H1 (cell line): ENCODE results near the gene FCER2. TPM values are rescaled to one million over a fixed set of nuclear protein-coding genes. Genes with fewer than 3 reads are reported as not detected.

Experiments used
- CTCF ChIA-PET: fragments of 300-600 bp; sonication (Branson Sonifier 250); formaldehyde crosslinking; loops from one replicate; lab custom pipeline; 2021; ENCODE audit not compliant: partially characterized antibody; lab: Charles Lee
- POLR2A ChIA-PET: fragments of 300-600 bp; sonication (Branson Sonifier 250); formaldehyde crosslinking; loops from one replicate; lab custom pipeline; 2021; ENCODE audit warnings: inconsistent platforms; ENCODE audit not compliant: partially characterized antibody; lab: Charles Lee
- DNase-seq, 2 experiments: peaks; one replicate each; pipeline versions ENCODE4 v3.0.0 to v3.0.0-alpha.2; 2010 to 2022; ENCODE audit warnings: low spot score in 2 of 2, low read depth in 1 of 2, mixed read lengths in 1 of 2
- FAIRE-seq: peaks from 2 replicates; lab custom pipeline; 2011; peaks lifted over from hg19 to GRCh38; lab: Jason Lieb, UNC
- H2AFZ ChIP-seq: 2 replicates; pipeline ENCODE4 v1.8.1; 2012; ENCODE audit warnings: low read length, inconsistent platforms
- H2AK5ac ChIP-seq: 2 replicates; pipeline ENCODE4 v1.6.1; 2013; ENCODE audit warnings: low read depth, low read length
- H2BK120ac ChIP-seq: replicated peaks from 2 replicates; pipeline ENCODE3; 2013; ENCODE audit warnings: low read depth, low read length, inconsistent platforms
- H2BK12ac ChIP-seq: 2 replicates; pipeline ENCODE4 v1.6.1; 2013; ENCODE audit warnings: low read depth, low read length
- H2BK15ac ChIP-seq: 2 replicates; pipeline ENCODE4 v1.6.1; 2013; ENCODE audit warnings: low read length
- H2BK20ac ChIP-seq: 2 replicates; pipeline ENCODE4 v1.6.1; 2013; ENCODE audit warnings: low read length
- H2BK5ac ChIP-seq: 2 replicates; pipeline ENCODE4 v1.6.1; 2013; ENCODE audit warnings: low read depth, low read length
- H3K14ac ChIP-seq: 2 replicates; pipeline ENCODE4 v1.6.1; 2013; ENCODE audit warnings: inconsistent platforms; ENCODE audit not compliant: insufficient read length
- H3K18ac ChIP-seq: 2 replicates; pipeline ENCODE4 v1.6.1; 2013; ENCODE audit warnings: low read length; ENCODE audit errors: extremely low read depth
- H3K23ac ChIP-seq: 2 replicates; pipeline ENCODE4 v1.6.1; 2013; ENCODE audit warnings: inconsistent platforms; ENCODE audit not compliant: insufficient read length
- H3K23me2 ChIP-seq: 2 replicates; pipeline ENCODE4 v1.6.1; 2013; ENCODE audit warnings: low read depth, low read length
- H3K27ac ChIP-seq: 2 replicates; pipeline ENCODE4 v1.6.1; 2011; ENCODE audit warnings: low read depth, low read length, inconsistent platforms
- H3K27me3 ChIP-seq, 4 experiments: replicated peaks in 1 of 4; 1 replicate in 1 of 4; 2 replicates in 3 of 4; pipeline versions ENCODE4 v1.6.1 to v1.8.1; 2011 to 2013; ENCODE audit warnings: low read length in 3 of 4, mild to moderate bottlenecking in 3 of 4, inconsistent platforms in 2 of 4, mixed read lengths in 2 of 4, moderate library complexity in 1 of 4; ENCODE audit not compliant: control insufficient read depth in 3 of 4, insufficient read depth in 3 of 4; ENCODE audit errors: extremely low read depth in 1 of 4
- H3K36me3 ChIP-seq, 4 experiments: 2 replicates each; pipeline versions ENCODE4 v1.6.1 to v1.8.1; 2011 to 2013; ENCODE audit warnings: mild to moderate bottlenecking in 4 of 4, low read length in 3 of 4, moderate library complexity in 2 of 4, control low read depth in 1 of 4, inconsistent platforms in 1 of 4; ENCODE audit not compliant: insufficient read depth in 4 of 4, control insufficient read depth in 2 of 4
- H3K4ac ChIP-seq: replicated peaks from 2 replicates; pipeline ENCODE3; 2013; ENCODE audit warnings: low read length, low read depth, mixed read lengths, inconsistent platforms; ENCODE audit not compliant: insufficient read length
- H3K4me1 ChIP-seq, 4 experiments: replicated peaks in 1 of 4; 1 replicate in 1 of 4; 2 replicates in 3 of 4; pipeline versions ENCODE4 v1.6.1 to v1.8.1; 2011 to 2013; ENCODE audit warnings: low read length in 3 of 4, inconsistent platforms in 2 of 4, mixed read lengths in 1 of 4; ENCODE audit not compliant: insufficient read depth in 4 of 4, control insufficient read depth in 3 of 4
- H3K4me2 ChIP-seq, 2 experiments: 2 replicates each; pipeline versions ENCODE4 v1.6.1 to v1.8.1; 2011 to 2013; ENCODE audit warnings: low read depth in 2 of 2, low read length in 2 of 2, control low read depth in 1 of 2, inconsistent platforms in 1 of 2, mild to moderate bottlenecking in 1 of 2; ENCODE audit not compliant: insufficient read depth in 1 of 2
- H3K4me3 ChIP-seq, 4 experiments: fragments of 200-600, 300-600 bp in 1 of 4; sonication (generic), shearing (Covaris generic), sonication (Bioruptor Twin) in 1 of 4; 2 replicates each; pipeline versions ENCODE4 v1.5.1 to v1.8.1; 2011 to 2016; ENCODE audit warnings: low read length in 4 of 4, low read depth in 3 of 4, control low read depth in 2 of 4, inconsistent platforms in 2 of 4, mild to moderate bottlenecking in 2 of 4, mixed read lengths in 1 of 4, moderate library complexity in 1 of 4; ENCODE audit not compliant: insufficient read depth in 2 of 4; ENCODE audit errors: extremely low read depth in 1 of 4
- H3K56ac ChIP-seq: replicated peaks from 2 replicates; pipeline ENCODE3; 2013; ENCODE audit warnings: low read depth, mild to moderate bottlenecking, mixed read lengths, low read length, inconsistent platforms; ENCODE audit not compliant: insufficient read length
- H3K79me1 ChIP-seq: 2 replicates; pipeline ENCODE4 v1.6.1; 2013; ENCODE audit warnings: low read depth, low read length, control low read depth
- H3K79me2 ChIP-seq, 2 experiments: 2 replicates each; pipeline versions ENCODE4 v1.6.1 to v1.8.1; 2012 to 2013; ENCODE audit warnings: low read length in 2 of 2, mild to moderate bottlenecking in 2 of 2, inconsistent platforms in 1 of 2; ENCODE audit not compliant: insufficient read depth in 2 of 2, control insufficient read depth in 1 of 2
- H3K9ac ChIP-seq, 4 experiments: replicated peaks in 1 of 4; 1 replicate in 1 of 4; 2 replicates in 3 of 4; pipeline versions ENCODE4 v1.6.1 to v1.8.1; 2011 to 2013; ENCODE audit warnings: low read depth in 3 of 4, low read length in 3 of 4, control low read depth in 2 of 4, mild to moderate bottlenecking in 2 of 4, moderate library complexity in 2 of 4, inconsistent platforms in 1 of 4; ENCODE audit errors: extremely low read depth in 1 of 4
- H3K9me3 ChIP-seq, 2 experiments: 2 replicates each; pipeline versions ENCODE4 v1.6.1 to v1.8.1; 2012 to 2013; ENCODE audit warnings: mild to moderate bottlenecking in 2 of 2, moderate library complexity in 2 of 2, control low read depth in 1 of 2, inconsistent platforms in 1 of 2, low read depth in 1 of 2, low read length in 1 of 2, mixed read lengths in 1 of 2; ENCODE audit not compliant: insufficient read depth in 2 of 2
- H4K20me1 ChIP-seq, 2 experiments: replicated peaks in 1 of 2; 2 replicates each; pipeline versions ENCODE3 to v1.8.1; 2011 to 2013; ENCODE audit warnings: inconsistent platforms in 2 of 2, low read length in 2 of 2, mild to moderate bottlenecking in 1 of 2; ENCODE audit not compliant: insufficient read depth in 2 of 2, control insufficient read depth in 1 of 2
- H4K5ac ChIP-seq: 2 replicates; pipeline ENCODE4 v1.6.1; 2013; ENCODE audit warnings: low read length, low read depth, mixed read lengths, inconsistent platforms; ENCODE audit not compliant: insufficient read length
- H4K8ac ChIP-seq: 2 replicates; pipeline ENCODE4 v1.8.0; 2013; ENCODE audit warnings: mild to moderate bottlenecking, moderate library complexity, low read length, inconsistent platforms; ENCODE audit not compliant: insufficient read depth; ENCODE audit errors: extremely low read depth
- H4K91ac ChIP-seq: replicated peaks from 2 replicates; pipeline ENCODE3; 2013; ENCODE audit warnings: low read length, mixed read lengths, inconsistent platforms; ENCODE audit not compliant: insufficient read length
- PHF8 ChIP-seq: fragments of 200-600 bp; sonication (generic); conservative IDR thresholded peaks from 2 replicates; pipeline ENCODE4 v1.7.1; 2012; ENCODE audit warnings: low read depth, mild to moderate bottlenecking, inconsistent platforms, low read length, moderate library complexity
- RNF2 ChIP-seq: fragments of 200-900, 300-1000 bp; sonication (generic); IDR thresholded peaks from 2 replicates; pipeline ENCODE4 v1.7.1; 2016; ENCODE audit warnings: borderline replicate concordance, low read depth, mild to moderate bottlenecking, antibody characterized with exemption, low read length; ENCODE audit not compliant: poor library complexity, severe bottlenecking; ENCODE audit errors: missing control alignments
- SP1 ChIP-seq: IDR thresholded peaks from 2 replicates; pipeline ENCODE4 v1.6.1; 2011; ENCODE audit warnings: low read depth, low read length
- SP2 ChIP-seq: IDR thresholded peaks from 2 replicates; pipeline ENCODE4 v1.6.1; 2012; ENCODE audit warnings: mild to moderate bottlenecking, low read length, inconsistent platforms
- WGBS, 2 experiments: shearing (Covaris generic) in 1 of 2; methylation state at CpG; one replicate each; pipeline versions ENCODE4 v1.1.6 to v1.1.7; 2013 to 2015; ENCODE audit warnings: low lambda C conversion rate in 2 of 2, mixed read lengths in 2 of 2, inconsistent platforms in 1 of 2, low coverage in 1 of 2, missing lambda C conversion rate in 1 of 2; ENCODE audit not compliant: insufficient replicate concordance in 2 of 2, insufficient coverage in 1 of 2, insufficient read length in 1 of 2; ENCODE audit errors: extremely low coverage in 1 of 2, missing lambda C conversion rate in 1 of 2; 5-methylcytosine and 5-hydroxymethylcytosine counted together
- polyA plus RNA-seq, 7 experiments: library from polyadenylated mRNA; depleted of rRNA in 3 of 7; stranded (reverse) in 5 of 7; unstranded in 2 of 7; fragments of >200 nt in 5 of 7; fragments of 200-250 nt in 2 of 7; gene quantifications; 1 replicate in 5 of 7; 2 replicates in 1 of 7; 4 replicates in 1 of 7; pipeline versions ENCODE4 v1.2.1 to v1.2.3, GENCODE V29; 2011 to 2013; ENCODE audit warnings: missing spikeins in 2 of 7, mixed read lengths in 2 of 7
- total RNA-seq: library from RNA; stranded (reverse); fragmentation: NEBNext Ultra II Directional; extraction: Animal tissue kit (Norgen Biotek cat#: 25700); gene quantifications from 2 replicates; pipeline ENCODE4 v1.2.1, GENCODE V29; 2021

The FCER2 gene
- total and polyA plus RNA-seq, 2 of the 8 experiments (the other 6 are each of a cell fraction or from before 2014, with no cell fraction given), result 0.67 TPM; not detected in 1

DNA sequence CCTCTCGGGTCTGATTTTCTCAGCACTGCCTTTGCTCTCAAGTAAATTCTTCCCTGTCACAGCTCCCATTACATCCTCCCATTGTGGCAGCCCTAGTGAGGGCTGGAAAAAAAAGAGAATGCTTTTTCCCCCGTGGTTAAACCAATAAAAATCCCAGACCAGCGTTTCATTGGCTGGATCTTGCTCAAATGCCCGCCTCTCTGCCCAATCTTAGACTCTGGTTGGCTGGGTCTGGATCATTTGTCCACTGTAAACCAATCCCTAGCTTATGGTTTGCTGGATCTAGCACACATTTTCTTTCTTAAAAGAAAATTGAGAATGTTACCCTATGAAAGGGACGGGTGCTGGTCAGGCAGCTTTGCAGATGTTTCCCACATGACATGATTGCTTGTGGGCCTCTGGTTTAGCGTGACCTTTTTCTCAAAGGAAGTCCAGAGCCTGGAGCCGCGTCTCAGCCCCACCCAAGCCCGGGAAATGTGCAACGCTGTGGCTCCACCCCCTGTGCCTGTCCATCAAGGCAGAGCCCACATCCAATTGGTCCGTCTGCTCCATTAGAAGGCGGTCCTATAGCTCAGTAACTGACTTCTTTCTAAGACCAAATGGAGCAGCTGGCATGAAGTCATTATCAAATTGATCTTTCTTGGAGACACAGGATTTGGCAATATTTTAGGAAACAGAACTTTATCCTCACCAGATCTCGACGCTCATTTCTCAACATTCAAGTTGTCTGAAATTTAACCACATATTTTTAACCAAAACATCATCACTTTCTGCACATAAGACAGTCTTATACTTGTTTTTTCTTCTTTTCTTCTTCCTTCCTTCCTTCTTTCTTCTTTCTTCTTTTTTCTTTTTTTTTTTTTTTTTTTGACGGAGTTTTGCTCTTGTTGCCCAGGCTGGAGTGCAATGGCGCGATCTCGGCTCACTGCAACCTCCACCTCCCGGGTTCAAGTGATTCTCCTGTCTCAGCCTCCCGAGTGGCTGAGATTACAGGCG is 27.6 kb downstream of the FCER2 start:
- Histone ChIP-seq H3K79me2 (no peaks in the 10 kb centered on the region), H3K14ac (no peak overlapping the region), H3K79me1 (no peaks in the 10 kb centered on the region), H2AFZ (peak overlapping the region; percentile 46; the same call in 1 of the 2 replicates), H3K56ac (no peak overlapping the region), H3K36me3 (no peaks in the 10 kb centered on the region), H3K4me1 (peaks cover 0 to 3% (median 1%) of the 10 kb centered on the region in 4 experiments; a peak in 2 of 7 replicates), H3K18ac (no peak overlapping the region), H3K9me3 (no peaks in the 10 kb centered on the region), H3K23me2 (peaks cover 2% of the 10 kb centered on the region; the same call in 1 of the 2 replicates), H3K23ac (no peak overlapping the region), H3K4me2 (peak overlapping the region in 1 of 2 experiments; percentile 39; a peak in 2 of 4 replicates), H4K8ac (no peak overlapping the region), H2AK5ac (no peak overlapping the region), H2BK120ac (no peak overlapping the region), H2BK15ac (no peak overlapping the region), H2BK12ac (no peak overlapping the region), H3K9ac (no peak overlapping the region), H3K4me3 (peak overlapping the region in 1 of 4 experiments; percentile 31; a peak in 1 of 8 replicates), H3K27me3 (peaks cover 0 to 16% (median 10%) of the 10 kb centered on the region in 4 experiments; a peak in 3 of 7 replicates), H2BK5ac (no peak overlapping the region), H2BK20ac (no peak overlapping the region), H3K27ac (no peak overlapping the region), H3K4ac (no peak overlapping the region), H4K20me1 (no peaks in the 10 kb centered on the region), H4K5ac (no peak overlapping the region), H4K91ac (no peak overlapping the region)
- TF ChIP-seq SP1, result peak; percentile 64; the same call in 1 of the 2 replicates
- TF ChIP-seq RNF2, result no peak
- peak; percentile 14; the same call in 1 of the 2 replicates for TF ChIP-seq SP2
- TF ChIP-seq PHF8, result no peak
- DNase-seq (peak in 1 of 2 experiments; percentile 81), FAIRE-seq (peak; percentile 24)
- POLR2A ChIA-PET, result no interaction called here
- WGBS, 2 experiments, result 57% methylated on average over 16 of the region's 21 CpGs; no CpG with 5 or more reads in 1 of the 2 experiments
- CTCF ChIA-PET, result interaction anchor here (0.6 to 2.6 kb wide), 5 partner anchors 14 to 319 kb away, joined by 3 to 7 read pairs (median 3); no protein-coding TSS in a partner anchor
